Keratinocyte (primary cell): ENCODE data around the gene HDLBP. TPM values are rescaled to one million over a fixed set of nuclear protein-coding genes. Genes with fewer than 3 reads are reported as not detected.
A peak's percentile ranks its signal among the peaks of the same experiment; 100 is the strongest.

Experiments
- DNase-seq: peaks from one replicate; pipeline ENCODE4 v3.0.0-alpha.2; 2011; ENCODE audit warnings: low read depth, missing footprints, low spot score
- FAIRE-seq: peaks from 2 replicates; lab custom pipeline; 2011; peaks lifted over from hg19 to GRCh38; lab: Jason Lieb, UNC
- H2AFZ ChIP-seq: 2 replicates; pipeline ENCODE4 v1.6.0; 2012; ENCODE audit warnings: low read length, control low read depth, inconsistent platforms; ENCODE audit not compliant: control insufficient read depth
- H3K27ac ChIP-seq: 2 replicates; pipeline ENCODE4 v1.5.1; 2011; ENCODE audit warnings: low read length; ENCODE audit not compliant: control insufficient read depth, insufficient read depth
- H3K27me3 ChIP-seq: 3 replicates; pipeline ENCODE4 v1.6.0; 2011; ENCODE audit warnings: low read length; ENCODE audit not compliant: control insufficient read depth, insufficient read depth; ENCODE audit errors: extremely low read depth
- H3K36me3 ChIP-seq, 2 experiments: 2 replicates in 1 of 2; 3 replicates in 1 of 2; pipeline ENCODE4 v1.5.1; 2011; ENCODE audit warnings: low read length in 2 of 2, mild to moderate bottlenecking in 1 of 2; ENCODE audit not compliant: control insufficient read depth in 2 of 2, insufficient read depth in 2 of 2; ENCODE audit errors: extremely low read depth in 1 of 2
- H3K4me1 ChIP-seq: 3 replicates; pipeline ENCODE4 v1.5.1; 2011; ENCODE audit warnings: low read length; ENCODE audit not compliant: control insufficient read depth, insufficient read depth; ENCODE audit errors: extremely low read depth
- H3K4me2 ChIP-seq: 3 replicates; pipeline ENCODE4 v1.6.0; 2011; ENCODE audit warnings: low read depth, low read length; ENCODE audit not compliant: control insufficient read depth, insufficient read depth; ENCODE audit errors: extremely low read depth
- H3K4me3 ChIP-seq, 3 experiments: fragments of 200-600 bp in 1 of 3; sonication (generic) in 1 of 3; 2 replicates in 2 of 3; 3 replicates in 1 of 3; pipeline ENCODE4 v1.5.1; 2011 to 2016; ENCODE audit warnings: low read length in 3 of 3, mild to moderate bottlenecking in 3 of 3, control low read depth in 2 of 3, inconsistent platforms in 1 of 3, low read depth in 1 of 3, mixed read lengths in 1 of 3, mixed run types in 1 of 3, moderate library complexity in 1 of 3; ENCODE audit not compliant: control insufficient read depth in 2 of 3, insufficient read depth in 2 of 3; ENCODE audit errors: extremely low read depth in 1 of 3
- H3K79me2 ChIP-seq: 2 replicates; pipeline ENCODE4 v1.6.0; 2012; ENCODE audit warnings: low read length; ENCODE audit not compliant: control insufficient read depth, insufficient read depth
- H3K9ac ChIP-seq: 3 replicates; pipeline ENCODE4 v1.6.0; 2011; ENCODE audit warnings: low read length; ENCODE audit not compliant: control insufficient read depth, insufficient read depth; ENCODE audit errors: extremely low read depth
- H3K9me1 ChIP-seq: 3 replicates; pipeline ENCODE4 v1.6.0; 2011; ENCODE audit warnings: low read length; ENCODE audit not compliant: control insufficient read depth, insufficient read depth; ENCODE audit errors: extremely low read depth
- H3K9me3 ChIP-seq: 2 replicates; pipeline ENCODE4 v1.5.1; 2012; ENCODE audit warnings: low read depth, low read length; ENCODE audit not compliant: control insufficient read depth
- H4K20me1 ChIP-seq: 3 replicates; pipeline ENCODE4 v1.6.0; 2011; ENCODE audit warnings: low read length; ENCODE audit not compliant: control insufficient read depth, insufficient read depth; ENCODE audit errors: extremely low read depth
- EZH2 ChIP-seq: IDR thresholded peaks from one replicate; pipeline ENCODE4 v1.6.1; 2012; ENCODE audit warnings: inconsistent platforms, mild to moderate bottlenecking, low read length, moderate library complexity
- dilution Hi-C: fragments of 300-500 bp; cut with MboI; formaldehyde crosslinking; loops from one replicate; pipeline ENCODE4 v1.7.0; 2020; ENCODE audit warnings: low sequenced_read_pairs; ENCODE audit not compliant: extremely low pct_ligation_motif_present
- polyA plus RNA-seq, 5 experiments: library from polyadenylated mRNA; depleted of rRNA in 3 of 5; stranded (reverse) in 3 of 5; stranded (forward) in 1 of 5; unstranded in 1 of 5; fragments of >200 nt; gene quantifications; 1 replicate in 1 of 5; 2 replicates in 3 of 5; 3 replicates in 1 of 5; pipeline versions ENCODE4 v1.2.1 to v1.2.3, GENCODE V29; 2011 to 2012; ENCODE audit warnings: missing spikeins in 2 of 5, low read depth in 1 of 5, low replicate concordance in 1 of 5
- TF ChIP-seq, protein P1 (sequence below), 3 experiments: IDR thresholded peaks in 1 of 3; conservative IDR thresholded peaks in 1 of 3; optimal IDR thresholded peaks in 1 of 3; 2 replicates in 2 of 3; 3 replicates in 1 of 3; pipeline versions ENCODE3 to v1.5.1; 2011; ENCODE audit warnings: low read length in 3 of 3, mild to moderate bottlenecking in 3 of 3, moderate library complexity in 2 of 3, control low read depth in 1 of 3, inconsistent platforms in 1 of 3; ENCODE audit not compliant: insufficient read depth in 2 of 3; ENCODE audit errors: extremely low read depth in 1 of 3

HDLBP gene
- polyA plus RNA-seq, 1 donor (not counting 4 experiments of a cell fraction or from before 2014, with no cell fraction given): 289 TPM

DNA sequence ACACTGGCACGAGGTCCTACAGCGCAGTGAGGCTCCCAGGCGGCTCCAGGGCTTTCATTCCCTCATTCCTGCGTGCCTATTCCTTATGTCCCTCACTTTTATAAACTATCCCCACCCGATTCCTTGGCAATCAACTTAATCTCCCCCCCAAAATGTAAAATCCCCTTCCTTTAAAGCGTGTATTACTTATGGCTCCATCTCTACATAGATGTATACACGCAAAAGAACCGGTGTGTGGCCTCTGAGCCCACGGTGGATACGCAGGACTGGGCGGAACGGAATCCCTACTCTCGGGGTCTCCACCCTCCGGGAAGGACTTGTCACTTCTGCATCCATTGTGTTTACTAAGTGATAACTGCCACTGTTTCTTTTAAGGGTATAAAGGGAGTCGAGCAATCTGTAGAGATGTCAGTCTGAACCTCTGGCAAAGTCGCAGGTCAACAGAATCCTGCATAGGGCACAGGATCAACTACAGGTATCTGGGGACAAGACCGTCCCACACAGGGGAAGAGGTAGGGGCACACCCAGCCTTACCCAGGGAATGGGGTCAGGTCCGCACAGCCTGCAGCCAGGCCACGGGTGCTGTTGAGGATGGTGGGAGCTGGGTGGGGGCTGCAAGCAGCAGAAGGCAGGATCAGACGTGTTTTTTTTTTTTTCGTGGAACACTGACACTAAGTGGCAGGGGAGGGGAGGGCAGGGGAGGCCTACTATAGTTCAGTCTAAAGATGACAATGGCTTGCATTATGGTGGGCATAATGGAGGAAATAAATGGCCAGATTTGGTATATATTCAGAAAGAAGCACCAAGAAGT is 42.1 kb downstream of the HDLBP start:
- Histone ChIP-seq H4K20me1 (peaks cover 28% of the 10 kb centered on the region), H2AFZ (peak overlapping the region; percentile 40)

DNA sequence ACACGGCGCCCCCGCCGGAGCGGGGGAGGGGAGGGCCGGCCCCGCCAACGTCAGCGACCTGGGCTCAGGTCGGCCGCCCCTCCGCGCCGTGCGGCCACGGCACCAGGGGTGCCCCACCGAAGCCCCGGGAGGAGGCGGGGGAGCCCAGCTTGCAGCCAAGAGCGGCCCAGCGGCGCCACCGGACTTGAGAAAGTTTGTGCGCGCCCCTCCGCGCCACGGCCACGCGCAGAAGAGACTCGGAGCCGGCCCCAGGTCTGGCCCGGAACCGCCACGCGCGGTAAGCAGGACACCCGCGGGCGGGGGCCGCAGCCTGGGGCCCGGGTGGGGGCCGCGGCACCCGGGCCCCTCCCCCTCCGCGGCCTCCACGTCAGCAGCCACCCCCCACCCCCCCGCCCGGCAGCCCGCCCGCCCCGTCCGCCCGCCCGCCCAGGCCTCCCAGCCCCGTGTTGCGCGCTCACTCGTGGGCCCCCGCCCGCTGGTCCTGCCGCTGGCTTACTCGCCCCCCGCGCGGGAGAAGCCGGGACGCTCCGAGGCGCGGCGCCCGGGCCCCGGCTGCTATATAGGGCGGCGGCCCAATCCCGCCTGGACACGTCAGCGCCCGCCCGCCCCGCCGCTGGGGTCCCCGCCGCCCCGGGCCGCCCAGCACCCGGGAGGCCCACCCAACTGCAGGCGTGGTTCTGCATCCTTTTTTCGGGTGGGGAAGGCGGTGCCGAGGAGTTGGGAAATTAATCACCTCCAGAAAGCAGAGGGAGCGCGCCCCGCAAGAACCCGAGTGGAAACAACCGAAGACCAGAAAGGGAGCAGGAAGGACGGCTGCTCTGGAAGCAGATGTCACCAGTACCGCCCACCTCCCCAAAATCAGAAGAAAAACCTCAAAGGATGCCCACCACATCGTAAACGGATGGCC is 42.9 kb downstream of the HDLBP start:
- no peak for TF ChIP-seq EZH2
- TF ChIP-seq, protein P1, sequence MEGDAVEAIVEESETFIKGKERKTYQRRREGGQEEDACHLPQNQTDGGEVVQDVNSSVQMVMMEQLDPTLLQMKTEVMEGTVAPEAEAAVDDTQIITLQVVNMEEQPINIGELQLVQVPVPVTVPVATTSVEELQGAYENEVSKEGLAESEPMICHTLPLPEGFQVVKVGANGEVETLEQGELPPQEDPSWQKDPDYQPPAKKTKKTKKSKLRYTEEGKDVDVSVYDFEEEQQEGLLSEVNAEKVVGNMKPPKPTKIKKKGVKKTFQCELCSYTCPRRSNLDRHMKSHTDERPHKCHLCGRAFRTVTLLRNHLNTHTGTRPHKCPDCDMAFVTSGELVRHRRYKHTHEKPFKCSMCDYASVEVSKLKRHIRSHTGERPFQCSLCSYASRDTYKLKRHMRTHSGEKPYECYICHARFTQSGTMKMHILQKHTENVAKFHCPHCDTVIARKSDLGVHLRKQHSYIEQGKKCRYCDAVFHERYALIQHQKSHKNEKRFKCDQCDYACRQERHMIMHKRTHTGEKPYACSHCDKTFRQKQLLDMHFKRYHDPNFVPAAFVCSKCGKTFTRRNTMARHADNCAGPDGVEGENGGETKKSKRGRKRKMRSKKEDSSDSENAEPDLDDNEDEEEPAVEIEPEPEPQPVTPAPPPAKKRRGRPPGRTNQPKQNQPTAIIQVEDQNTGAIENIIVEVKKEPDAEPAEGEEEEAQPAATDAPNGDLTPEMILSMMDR (optimal IDR thresholded peaks at IDR 0.05 in 1 of 3, IDR thresholded peaks at IDR 0.05 in 1 of 3, conservative IDR thresholded peaks at IDR 0.05 in 1 of 3; ENCODE audit: extremely low read depth in 1 of 3, insufficient read depth in 2 of 3, low read length in 3 of 3): no peak
- Histone ChIP-seq H3K9ac (peak overlapping the region; percentile 79), H3K4me3 (peak overlapping the region; percentile 53 to 74 (median 61)), H3K36me3 (peaks cover 9 to 17% of the 10 kb centered on the region in 2 experiments), H3K9me1 (peaks cover 12% of the 10 kb centered on the region), H3K9me3 (no peaks in the 10 kb centered on the region), H3K79me2 (peaks cover 89% of the 10 kb centered on the region), H4K20me1 (peaks cover 32% of the 10 kb centered on the region), H3K4me2 (peak overlapping the region; percentile 86), H3K27ac (peak overlapping the region; percentile 64), H3K4me1 (peaks cover 29% of the 10 kb centered on the region), H3K27me3 (no peaks in the 10 kb centered on the region), H2AFZ (peak overlapping the region; percentile 40)
- dilution Hi-C loops: no loop called here
- FAIRE-seq (no peak), DNase-seq (peak; percentile 32)

More for the DNA sequence above, 42.1 kb downstream of the HDLBP start:
- Histone ChIP-seq H3K36me3 (peaks cover 3 to 12% of the 10 kb centered on the region in 2 experiments), H3K79me2 (peaks cover 89% of the 10 kb centered on the region), H3K9ac (peak overlapping the region; percentile 75), H3K4me3 (peak overlapping the region; percentile 53 to 63 (median 61)), H3K4me1 (peaks cover 29% of the 10 kb centered on the region), H3K9me3 (no peaks in the 10 kb centered on the region), H3K9me1 (peaks cover 12% of the 10 kb centered on the region), H3K27ac (peak overlapping the region; percentile 64), H3K27me3 (no peaks in the 10 kb centered on the region), H3K4me2 (peak overlapping the region; percentile 86)
- dilution Hi-C loops: no loop called here
- no peak for FAIRE-seq
- DNase-seq: no peak
- TF ChIP-seq, protein P1 (optimal IDR thresholded peaks at IDR 0.05 in 1 of 3, IDR thresholded peaks at IDR 0.05 in 1 of 3, conservative IDR thresholded peaks at IDR 0.05 in 1 of 3; ENCODE audit: extremely low read depth in 1 of 3, insufficient read depth in 2 of 3, low read length in 3 of 3): no peak
- TF ChIP-seq EZH2: no peak
